Measurements from ENCODE around the gene TCF4. TPM values are rescaled to one million over a fixed set of nuclear protein-coding genes. Genes with fewer than 3 reads are reported as not detected.

Gene TCF4
- total RNA-seq, 1 experiment from 2014 or later: 2.3 TPM

DNA sequence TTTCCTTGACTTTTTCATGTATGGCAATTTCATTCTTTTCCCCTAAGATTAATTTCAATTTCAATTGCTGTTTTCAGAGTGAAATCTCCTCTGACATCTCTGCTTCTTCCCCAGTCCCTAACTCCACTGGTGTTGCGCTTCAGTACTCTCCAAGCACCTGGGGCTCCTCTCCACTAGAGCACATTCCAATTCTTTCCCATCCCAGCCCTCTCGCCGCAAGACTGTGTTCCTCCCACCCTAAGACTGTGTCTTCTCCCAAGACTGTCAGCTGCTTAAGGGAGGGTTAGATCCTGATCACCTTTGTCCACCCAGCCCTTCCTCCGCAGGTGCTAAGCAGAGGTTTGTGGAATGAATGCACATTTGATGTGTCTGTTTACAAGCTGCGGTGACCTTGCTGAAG is 373.0 kb downstream of the TCF4 start:
- Histone ChIP-seq H3K4me3 (ENCODE audit: low read depth in 2 of 2, low read length in 2 of 2) (no peak overlapping the region), H3K9me3 (ENCODE audit: control insufficient read depth, insufficient read depth, low read depth, low read length) (no peaks in the 10 kb centered on the region), H3K4me1 (ENCODE audit: control insufficient read depth, insufficient read depth, low read length) (no peaks in the 10 kb centered on the region), H3K27me3 (ENCODE audit: control insufficient read depth, insufficient read depth, low read length) (no peaks in the 10 kb centered on the region), H3K27ac (ENCODE audit: low read length) (no peak overlapping the region), H3K36me3 (ENCODE audit: control insufficient read depth, insufficient read depth, low read length) (no peaks in the 10 kb centered on the region)
- ChIA-PET POLR2A (no interaction called here), CTCF (no interaction called here)
- DNase-seq (ENCODE audit: low read depth, low spot score) (no peak), ATAC-seq (no peak)
- TF ChIP-seq, protein P1, sequence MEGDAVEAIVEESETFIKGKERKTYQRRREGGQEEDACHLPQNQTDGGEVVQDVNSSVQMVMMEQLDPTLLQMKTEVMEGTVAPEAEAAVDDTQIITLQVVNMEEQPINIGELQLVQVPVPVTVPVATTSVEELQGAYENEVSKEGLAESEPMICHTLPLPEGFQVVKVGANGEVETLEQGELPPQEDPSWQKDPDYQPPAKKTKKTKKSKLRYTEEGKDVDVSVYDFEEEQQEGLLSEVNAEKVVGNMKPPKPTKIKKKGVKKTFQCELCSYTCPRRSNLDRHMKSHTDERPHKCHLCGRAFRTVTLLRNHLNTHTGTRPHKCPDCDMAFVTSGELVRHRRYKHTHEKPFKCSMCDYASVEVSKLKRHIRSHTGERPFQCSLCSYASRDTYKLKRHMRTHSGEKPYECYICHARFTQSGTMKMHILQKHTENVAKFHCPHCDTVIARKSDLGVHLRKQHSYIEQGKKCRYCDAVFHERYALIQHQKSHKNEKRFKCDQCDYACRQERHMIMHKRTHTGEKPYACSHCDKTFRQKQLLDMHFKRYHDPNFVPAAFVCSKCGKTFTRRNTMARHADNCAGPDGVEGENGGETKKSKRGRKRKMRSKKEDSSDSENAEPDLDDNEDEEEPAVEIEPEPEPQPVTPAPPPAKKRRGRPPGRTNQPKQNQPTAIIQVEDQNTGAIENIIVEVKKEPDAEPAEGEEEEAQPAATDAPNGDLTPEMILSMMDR (IDR thresholded peaks at IDR 0.05): no peak
- TF ChIP-seq SIN3A (IDR thresholded peaks at IDR 0.05; ENCODE audit: borderline replicate concordance, insufficient read depth, low read depth, low read length): no peak
- TF ChIP-seq, protein P2, sequence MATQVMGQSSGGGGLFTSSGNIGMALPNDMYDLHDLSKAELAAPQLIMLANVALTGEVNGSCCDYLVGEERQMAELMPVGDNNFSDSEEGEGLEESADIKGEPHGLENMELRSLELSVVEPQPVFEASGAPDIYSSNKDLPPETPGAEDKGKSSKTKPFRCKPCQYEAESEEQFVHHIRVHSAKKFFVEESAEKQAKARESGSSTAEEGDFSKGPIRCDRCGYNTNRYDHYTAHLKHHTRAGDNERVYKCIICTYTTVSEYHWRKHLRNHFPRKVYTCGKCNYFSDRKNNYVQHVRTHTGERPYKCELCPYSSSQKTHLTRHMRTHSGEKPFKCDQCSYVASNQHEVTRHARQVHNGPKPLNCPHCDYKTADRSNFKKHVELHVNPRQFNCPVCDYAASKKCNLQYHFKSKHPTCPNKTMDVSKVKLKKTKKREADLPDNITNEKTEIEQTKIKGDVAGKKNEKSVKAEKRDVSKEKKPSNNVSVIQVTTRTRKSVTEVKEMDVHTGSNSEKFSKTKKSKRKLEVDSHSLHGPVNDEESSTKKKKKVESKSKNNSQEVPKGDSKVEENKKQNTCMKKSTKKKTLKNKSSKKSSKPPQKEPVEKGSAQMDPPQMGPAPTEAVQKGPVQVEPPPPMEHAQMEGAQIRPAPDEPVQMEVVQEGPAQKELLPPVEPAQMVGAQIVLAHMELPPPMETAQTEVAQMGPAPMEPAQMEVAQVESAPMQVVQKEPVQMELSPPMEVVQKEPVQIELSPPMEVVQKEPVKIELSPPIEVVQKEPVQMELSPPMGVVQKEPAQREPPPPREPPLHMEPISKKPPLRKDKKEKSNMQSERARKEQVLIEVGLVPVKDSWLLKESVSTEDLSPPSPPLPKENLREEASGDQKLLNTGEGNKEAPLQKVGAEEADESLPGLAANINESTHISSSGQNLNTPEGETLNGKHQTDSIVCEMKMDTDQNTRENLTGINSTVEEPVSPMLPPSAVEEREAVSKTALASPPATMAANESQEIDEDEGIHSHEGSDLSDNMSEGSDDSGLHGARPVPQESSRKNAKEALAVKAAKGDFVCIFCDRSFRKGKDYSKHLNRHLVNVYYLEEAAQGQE (IDR thresholded peaks at IDR 0.05; ENCODE audit: insufficient read depth in 1 of 2, low read depth in 2 of 2, low read length in 1 of 2): no peak
- no peak for TF ChIP-seq POLR2AphosphoS5 (IDR thresholded peaks at IDR 0.05; ENCODE audit: low read depth, low read length)
- no peak for TF ChIP-seq TCF7L2 (IDR thresholded peaks at IDR 0.05; ENCODE audit: low read depth, low read length)
- in situ Hi-C loops (cut with HindIII; ENCODE audit: low pct_unique_long_range_greater_than_20kb, low sequenced_read_pairs) (no loop called here), intact Hi-C loops (cut with micrococcal nuclease; ENCODE audit: unreplicated experiment) (no loop called here)
- no TSS peak for BruUV-seq (replicated peaks)

DNA sequence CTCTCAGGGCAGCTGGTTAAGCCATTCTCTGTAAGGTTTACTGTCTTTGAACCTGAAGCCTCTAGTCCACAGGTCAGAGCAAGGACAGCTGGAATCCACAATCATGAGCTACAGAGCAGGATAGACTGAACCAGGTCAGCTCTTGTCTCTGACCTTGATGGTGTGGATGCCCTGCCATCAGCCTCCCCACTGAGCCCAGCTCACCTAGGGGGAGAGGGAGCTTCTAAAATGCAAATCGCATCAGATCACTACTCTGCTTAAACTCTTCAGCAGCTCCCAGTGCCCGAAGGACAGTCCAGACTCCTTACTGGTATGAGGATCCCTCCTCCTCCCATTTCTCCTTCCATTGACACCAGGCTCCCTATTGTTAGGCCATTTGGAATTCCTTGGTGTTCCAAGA is 373.5 kb downstream of the TCF4 start:
- POLR2A ChIA-PET: interaction anchor here (0.5 kb wide), 1 partner anchor 123 kb away, joined by 7 read pairs; no protein-coding TSS in a partner anchor
- Histone ChIP-seq H3K4me3 (ENCODE audit: low read depth in 2 of 2, low read length in 2 of 2) (no peak overlapping the region), H3K27me3 (ENCODE audit: control insufficient read depth, insufficient read depth, low read length) (no peaks in the 10 kb centered on the region), H3K9me3 (ENCODE audit: control insufficient read depth, insufficient read depth, low read depth, low read length) (no peaks in the 10 kb centered on the region), H3K4me1 (ENCODE audit: control insufficient read depth, insufficient read depth, low read length) (no peaks in the 10 kb centered on the region), H3K36me3 (ENCODE audit: control insufficient read depth, insufficient read depth, low read length) (no peaks in the 10 kb centered on the region), H3K27ac (ENCODE audit: low read length) (no peak overlapping the region)
- in situ Hi-C loops (cut with HindIII; ENCODE audit: low pct_unique_long_range_greater_than_20kb, low sequenced_read_pairs): no loop called here
- TF ChIP-seq POLR2AphosphoS5 (IDR thresholded peaks at IDR 0.05; ENCODE audit: low read depth, low read length): no peak
- TF ChIP-seq, protein P1 (IDR thresholded peaks at IDR 0.05): no peak
- no peak for TF ChIP-seq SIN3A (IDR thresholded peaks at IDR 0.05; ENCODE audit: borderline replicate concordance, insufficient read depth, low read depth, low read length)
- TF ChIP-seq, protein P2 (IDR thresholded peaks at IDR 0.05; ENCODE audit: insufficient read depth in 1 of 2, low read depth in 2 of 2, low read length in 1 of 2): no peak
- TF ChIP-seq TCF7L2 (IDR thresholded peaks at IDR 0.05; ENCODE audit: low read depth, low read length): no peak
- BruUV-seq (replicated peaks): no TSS peak
- DNase-seq (ENCODE audit: low read depth, low spot score) (no peak), ATAC-seq (no peak)
- CTCF ChIA-PET: no interaction called here
- intact Hi-C loops (cut with micrococcal nuclease; ENCODE audit: unreplicated experiment): no loop called here

Data from Panc1 (cell line).